B cell (primary cell): ENCODE data around the gene TAS2R5. TPM values are rescaled to one million over a fixed set of nuclear protein-coding genes. Genes with fewer than 3 reads are reported as not detected.
"Not testable (repeated sequence)": the region's sequence is repeated elsewhere in the genome, so short reads cannot be mapped to it uniquely, and the experiment has no call there.

Experiments
- ATAC-seq: fragments of 200-7000 bp; cut with Tn5 transposase; one replicate; pipeline ENCODE4 v1.10.0; 2021; ENCODE audit warnings: low read depth, mild to moderate bottlenecking, moderate number of reproducible peaks, moderate library complexity
- CTCF ChIA-PET: fragments of 350-600 bp; sonication (Branson Sonifier 250); formaldehyde crosslinking; loops from one replicate; lab custom pipeline; 2021; ENCODE audit warnings: antibody characterized with exemption, inconsistent platforms; lab: Charles Lee
- POLR2A ChIA-PET: fragments of 350-600 bp; sonication (Branson Sonifier 250); formaldehyde crosslinking; loops from one replicate; lab custom pipeline; 2021; ENCODE audit warnings: antibody characterized with exemption; lab: Charles Lee
- DNase-seq: peaks from one replicate; pipeline ENCODE4 v3.0.0; 2013
- H2AFZ ChIP-seq: 2 replicates; pipeline ENCODE4 v1.6.1; 2012; ENCODE audit warnings: mild to moderate bottlenecking, low read depth, low read length; ENCODE audit not compliant: insufficient read depth, poor library complexity, severe bottlenecking
- H3K27ac ChIP-seq, 2 donors: 1 replicate in 1 of 2; 2 replicates in 1 of 2; pipeline ENCODE4 v1.5.1; 2012 to 2013; ENCODE audit warnings: low read length in 2 of 2, mild to moderate bottlenecking in 2 of 2, moderate library complexity in 1 of 2
- H3K27me3 ChIP-seq, 4 experiments: fragments of 200-600 bp in 1 of 4; sonication (generic) in 1 of 4; replicated peaks in 1 of 4; 1 replicate in 2 of 4; 2 replicates in 2 of 4; pipeline versions ENCODE4 v1.6.1 to v1.7.0; 2013 to 2016; ENCODE audit warnings: low read length in 3 of 4, mild to moderate bottlenecking in 2 of 4, mixed read lengths in 1 of 4, moderate library complexity in 1 of 4; ENCODE audit not compliant: insufficient read depth in 4 of 4, control insufficient read depth in 3 of 4; ENCODE audit errors: control extremely low read depth in 1 of 4
- H3K36me3 ChIP-seq, 2 experiments: replicated peaks in 1 of 2; 1 replicate in 1 of 2; 2 replicates in 1 of 2; pipeline versions ENCODE4 v1.6.1 to v1.7.1; 2013; ENCODE audit warnings: low read length in 1 of 2; ENCODE audit not compliant: insufficient read depth in 2 of 2, control insufficient read depth in 1 of 2; ENCODE audit errors: control extremely low read depth in 1 of 2, extremely low read depth in 1 of 2
- H3K4me1 ChIP-seq, 2 donors: fragments of 200-600 bp in 1 of 2; sonication (generic) in 1 of 2; 1 replicate in 1 of 2; 2 replicates in 1 of 2; pipeline versions ENCODE4 v1.5.1 to v1.6.1; 2013 to 2017; ENCODE audit warnings: low read length in 2 of 2; ENCODE audit not compliant: control insufficient read depth in 2 of 2, insufficient read depth in 2 of 2
- H3K4me2 ChIP-seq: replicated peaks from 2 replicates; pipeline ENCODE3; 2012; ENCODE audit warnings: mild to moderate bottlenecking, low read depth, low read length; ENCODE audit not compliant: poor library complexity, severe bottlenecking
- H3K4me3 ChIP-seq, 5 experiments: fragments of 200-600 bp in 1 of 5; sonication (generic) in 1 of 5; 1 replicate in 3 of 5; 2 replicates in 2 of 5; pipeline versions ENCODE4 v1.5.1 to v1.7.0; 2011 to 2016; ENCODE audit warnings: low read length in 4 of 5, mild to moderate bottlenecking in 4 of 5, low read depth in 2 of 5, control low read depth in 1 of 5, moderate library complexity in 1 of 5; ENCODE audit not compliant: insufficient read depth in 1 of 5; ENCODE audit errors: control extremely low read depth in 1 of 5, extremely low read depth in 1 of 5
- H3K79me2 ChIP-seq: fragments of 200-600 bp; sonication (generic); one replicate; pipeline ENCODE4 v1.6.0; 2016; ENCODE audit warnings: low read length; ENCODE audit not compliant: control insufficient read depth, insufficient read depth
- H3K9ac ChIP-seq: fragments of 200-600 bp; sonication (generic); 2 replicates; pipeline ENCODE4 v1.6.1; 2017; ENCODE audit warnings: mild to moderate bottlenecking, low read length, moderate library complexity
- H3K9me3 ChIP-seq, 3 donors: one replicate each; pipeline versions ENCODE4 v1.6.1 to v1.7.1; 2013; ENCODE audit warnings: low read length in 2 of 3; ENCODE audit not compliant: control insufficient read depth in 2 of 3, insufficient read depth in 1 of 3; ENCODE audit errors: control extremely low read depth in 1 of 3
- H4K20me1 ChIP-seq: 2 replicates; pipeline ENCODE4 v1.6.0; 2012; ENCODE audit warnings: mild to moderate bottlenecking, low read length; ENCODE audit not compliant: insufficient read depth, control insufficient read depth, poor library complexity, severe bottlenecking
- H3K27ac Mint-ChIP-seq: one replicate; pipeline ENCODE4 v1.8.0; 2021; ENCODE audit warnings: mixed read lengths
- H3K27me3 Mint-ChIP-seq: one replicate; pipeline ENCODE4 v1.8.0; 2021; ENCODE audit warnings: mixed read lengths
- H3K4me1 Mint-ChIP-seq: one replicate; pipeline ENCODE4 v1.8.0; 2021; ENCODE audit warnings: mixed read lengths
- H3K4me3 Mint-ChIP-seq: one replicate; pipeline ENCODE4 v1.8.0; 2021; ENCODE audit warnings: mixed read lengths
- H3K9me3 Mint-ChIP-seq: one replicate; pipeline ENCODE4 v1.8.0; 2022; ENCODE audit warnings: mixed read lengths; ENCODE audit not compliant: insufficient read depth
- EZH2 ChIP-seq: IDR thresholded peaks from 2 replicates; pipeline ENCODE4 v1.6.1; 2012; ENCODE audit warnings: borderline replicate concordance, low read depth, mild to moderate bottlenecking, moderate library complexity, low read length; ENCODE audit not compliant: insufficient read depth, poor library complexity, severe bottlenecking
- WGBS: methylation state at CpG from one replicate; pipeline ENCODE4 v1.1.5; 2013; ENCODE audit warnings: missing lambda C conversion rate; ENCODE audit not compliant: insufficient coverage; 5-methylcytosine and 5-hydroxymethylcytosine counted together
- intact Hi-C: fragments of 100-400 bp; cut with micrococcal nuclease; formaldehyde crosslinking; loops from one replicate; pipeline ENCODE4 v1.10.0; 2022
- polyA plus RNA-seq: library from polyadenylated mRNA; depleted of rRNA; stranded (reverse); fragments of >200 nt; gene quantifications from 2 replicates; pipeline ENCODE4 v1.2.3, GENCODE V29; 2012
- total RNA-seq, 2 donors: library from RNA; stranded (reverse); fragments of 120-200 nt in 1 of 2; gene quantifications; 1 replicate in 1 of 2; 2 replicates in 1 of 2; pipeline versions ENCODE4 v1.2.3 to v1.2.4, GENCODE V29; 2013 to 2022
- TF ChIP-seq, protein P1 (sequence below): fragments of 200-600 bp; IDR thresholded peaks from one replicate; pipeline ENCODE4 v1.8.0; 2022; ENCODE audit warnings: antibody characterized with exemption, mild to moderate bottlenecking

Gene TAS2R5
- total and polyA plus RNA-seq, 2 donors (not counting 1 experiment from before 2014, with no cell fraction given) = 1.3 to 3.6 TPM

DNA sequence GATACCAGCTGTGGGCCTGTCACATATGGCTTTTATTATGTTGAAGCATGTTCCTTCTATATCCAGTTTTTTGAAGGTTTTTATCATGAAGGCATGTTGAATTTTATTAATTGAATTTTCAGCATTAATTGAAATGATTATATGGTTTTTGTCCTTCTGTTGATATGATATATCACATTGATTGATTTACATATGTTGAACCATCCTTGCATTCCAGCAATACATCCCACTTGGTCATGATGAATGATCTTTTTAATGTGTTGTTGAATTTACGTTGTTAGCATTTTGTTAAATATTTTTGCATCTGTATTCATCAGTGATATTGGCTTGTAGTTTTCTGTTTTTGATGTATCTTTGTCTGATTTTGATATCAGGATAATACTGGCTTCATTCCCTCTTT, 30.1 kb downstream of the TAS2R5 start:
- Histone ChIP-seq H3K27me3 (no peaks in the 10 kb centered on the region), H3K36me3 (no peaks in the 10 kb centered on the region), H2AFZ (no peak overlapping the region), H3K4me2 (no peak overlapping the region), H3K9ac (no peak overlapping the region), H4K20me1 (no peaks in the 10 kb centered on the region), H3K9me3 (peaks cover 2 to 13% (median 6%) of the 10 kb centered on the region in 3 donors), H3K27ac (no peak overlapping the region), H3K4me1 (no peaks in the 10 kb centered on the region), H3K4me3 (no peak overlapping the region), H3K79me2 (no peaks in the 10 kb centered on the region)
- TF ChIP-seq, protein P1, sequence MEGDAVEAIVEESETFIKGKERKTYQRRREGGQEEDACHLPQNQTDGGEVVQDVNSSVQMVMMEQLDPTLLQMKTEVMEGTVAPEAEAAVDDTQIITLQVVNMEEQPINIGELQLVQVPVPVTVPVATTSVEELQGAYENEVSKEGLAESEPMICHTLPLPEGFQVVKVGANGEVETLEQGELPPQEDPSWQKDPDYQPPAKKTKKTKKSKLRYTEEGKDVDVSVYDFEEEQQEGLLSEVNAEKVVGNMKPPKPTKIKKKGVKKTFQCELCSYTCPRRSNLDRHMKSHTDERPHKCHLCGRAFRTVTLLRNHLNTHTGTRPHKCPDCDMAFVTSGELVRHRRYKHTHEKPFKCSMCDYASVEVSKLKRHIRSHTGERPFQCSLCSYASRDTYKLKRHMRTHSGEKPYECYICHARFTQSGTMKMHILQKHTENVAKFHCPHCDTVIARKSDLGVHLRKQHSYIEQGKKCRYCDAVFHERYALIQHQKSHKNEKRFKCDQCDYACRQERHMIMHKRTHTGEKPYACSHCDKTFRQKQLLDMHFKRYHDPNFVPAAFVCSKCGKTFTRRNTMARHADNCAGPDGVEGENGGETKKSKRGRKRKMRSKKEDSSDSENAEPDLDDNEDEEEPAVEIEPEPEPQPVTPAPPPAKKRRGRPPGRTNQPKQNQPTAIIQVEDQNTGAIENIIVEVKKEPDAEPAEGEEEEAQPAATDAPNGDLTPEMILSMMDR = no peak
- no peak for TF ChIP-seq EZH2
- POLR2A ChIA-PET = no interaction called here
- intact Hi-C loops = no loop called here
- Mint-ChIP-seq H3K4me1 (no peaks in the 10 kb centered on the region), H3K27ac (no peak overlapping the region), H3K27me3 (no peaks in the 10 kb centered on the region), H3K9me3 (peaks cover 13% of the 10 kb centered on the region), H3K4me3 (no peak overlapping the region)
- no peak for ATAC-seq
- no peak for DNase-seq
- no CpG with 5 or more reads among the region's 1 CpG for WGBS
- CTCF ChIA-PET = no interaction called here

DNA sequence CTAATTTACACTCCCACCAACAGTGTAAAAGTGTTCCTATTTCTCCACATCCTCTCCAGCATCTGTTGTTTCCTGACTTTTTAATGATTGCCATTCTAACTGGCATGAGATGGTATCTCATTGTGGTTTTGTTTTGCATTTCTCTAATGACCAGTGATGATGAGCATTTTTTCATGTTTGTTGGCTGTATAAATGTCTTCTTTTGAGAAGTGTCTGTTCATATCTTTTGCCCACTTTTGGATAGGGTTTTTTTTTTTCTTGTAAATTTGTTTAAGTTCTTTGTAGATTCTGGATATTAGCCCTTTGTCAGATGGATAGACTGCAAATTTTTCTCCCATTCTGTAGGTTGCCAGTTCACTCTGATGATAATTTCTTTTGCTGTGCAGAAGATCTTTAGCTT, 32.4 kb downstream of the TAS2R5 start:
- H3K4me3 ChIP-seq, H3K36me3 ChIP-seq, intact Hi-C loops, H3K4me1 Mint-ChIP-seq, H3K9ac ChIP-seq, H4K20me1 ChIP-seq, H3K4me3 Mint-ChIP-seq, H3K27ac ChIP-seq, DNase-seq, H3K27ac Mint-ChIP-seq, H3K4me2 ChIP-seq, H3K27me3 Mint-ChIP-seq, H3K79me2 ChIP-seq, H3K4me1 ChIP-seq, POLR2A ChIA-PET, ATAC-seq, H2AFZ ChIP-seq, H3K27me3 ChIP-seq: not testable (repeated sequence)
- CTCF ChIA-PET = interaction anchor here (1.2 kb wide), 1 partner anchor 37 kb away, joined by 3 read pairs; no protein-coding TSS in a partner anchor
- H3K9me3 ChIP-seq = peaks cover 2 to 13% (median 6%) of the 10 kb centered on the region in 3 donors
- H3K9me3 Mint-ChIP-seq = peaks cover 16% of the 10 kb centered on the region
